Measurements from ENCODE around the gene PAOX.

Gene PAOX

DNA sequence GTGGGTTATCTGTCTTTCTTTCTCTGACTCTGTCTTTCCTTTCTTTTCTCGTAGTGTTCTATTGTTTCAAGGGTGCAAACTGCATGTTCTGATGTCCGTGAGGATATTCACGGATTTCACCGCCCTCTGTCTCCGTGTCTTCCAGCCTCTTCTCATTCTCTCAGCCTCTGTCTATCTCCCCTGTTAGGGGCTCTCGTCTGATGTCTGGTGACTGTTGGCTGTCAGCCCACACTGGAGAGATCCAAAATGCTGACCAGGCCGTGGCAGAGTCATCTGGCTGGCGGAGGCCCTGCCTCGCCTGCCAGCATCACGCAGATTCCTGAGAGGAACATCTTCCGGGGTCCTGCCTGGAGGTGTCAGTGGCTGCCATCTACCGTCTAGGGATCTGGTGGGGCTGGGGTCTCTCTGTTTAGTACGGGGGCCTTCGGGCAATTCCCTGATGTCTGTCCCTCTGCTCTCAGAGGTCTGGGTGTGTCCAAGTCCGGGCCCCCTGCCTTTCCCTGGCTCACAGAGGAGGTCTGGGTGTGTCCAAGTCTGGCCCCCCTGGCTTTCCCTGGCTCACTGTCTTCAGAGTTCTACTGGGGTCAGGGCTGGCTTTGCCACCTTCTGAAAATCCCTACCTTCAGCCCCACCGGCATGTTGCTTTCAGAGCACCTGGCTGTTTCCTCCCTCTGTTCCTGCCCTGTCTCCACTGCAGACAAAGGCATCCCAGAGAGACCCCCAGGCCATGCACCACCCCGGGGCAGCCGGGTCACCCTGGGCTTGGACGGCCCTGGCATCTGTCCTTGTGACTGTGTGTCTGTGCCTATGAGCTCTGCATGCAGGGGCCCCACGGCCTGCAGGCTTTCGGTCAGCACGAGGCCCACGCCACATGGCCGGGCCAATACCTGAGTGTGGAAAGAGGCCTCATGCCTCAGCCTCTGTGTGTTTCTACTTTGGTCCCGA, 60.7 kb downstream of the PAOX start:
- POLR2A ChIA-PET, result interaction anchor here (0.6 to 0.7 kb wide), 2 partner anchors 24 to 1477 kb away, joined by 3 read pairs; no protein-coding TSS in a partner anchor
- peaks cover 0 to 2% (median 0%) of the 10 kb centered on the region in 5 experiments for H3K9me3 ChIP-seq (ENCODE audit: control extremely low read depth in 1 of 5, control insufficient read depth in 4 of 5, insufficient read depth in 2 of 5, low read depth in 1 of 5, low read length in 4 of 5)
- H3K4me3 ChIP-seq (ENCODE audit: control insufficient read depth in 1 of 7, extremely low read depth in 1 of 7, insufficient read depth in 4 of 7, low read depth in 2 of 7, low read length in 6 of 7), result no peak overlapping the region
- no peaks in the 10 kb centered on the region for H3K36me3 ChIP-seq (ENCODE audit: control insufficient read depth in 4 of 4, insufficient read depth in 4 of 4, low read length in 3 of 4)
- CTCF ChIA-PET, result interaction anchor here (0.7 to 1.0 kb wide), 2 partner anchors 67 to 80 kb away, joined by 3 to 4 read pairs; no protein-coding TSS in a partner anchor
- 98% methylated on average over 22 of the region's 25 CpGs for WGBS (ENCODE audit: insufficient coverage)
- H3K27me3 ChIP-seq (replicated peaks in 2 of 5; ENCODE audit: control insufficient read depth in 4 of 5, insufficient read depth in 5 of 5, low read length in 4 of 5), result no peaks in the 10 kb centered on the region
- peaks cover 0 to 20% (median 17%) of the 10 kb centered on the region in 4 experiments for H3K4me1 ChIP-seq (ENCODE audit: control extremely low read depth in 1 of 4, control insufficient read depth in 4 of 4, insufficient read depth in 4 of 4, low read length in 3 of 4)
- no peak overlapping the region for H3K27ac ChIP-seq (ENCODE audit: insufficient read depth in 1 of 2, low read depth in 1 of 2, low read length in 2 of 2, poor library complexity in 1 of 2, severe bottlenecking in 2 of 2)
- DNase-seq, result no peak

DNA sequence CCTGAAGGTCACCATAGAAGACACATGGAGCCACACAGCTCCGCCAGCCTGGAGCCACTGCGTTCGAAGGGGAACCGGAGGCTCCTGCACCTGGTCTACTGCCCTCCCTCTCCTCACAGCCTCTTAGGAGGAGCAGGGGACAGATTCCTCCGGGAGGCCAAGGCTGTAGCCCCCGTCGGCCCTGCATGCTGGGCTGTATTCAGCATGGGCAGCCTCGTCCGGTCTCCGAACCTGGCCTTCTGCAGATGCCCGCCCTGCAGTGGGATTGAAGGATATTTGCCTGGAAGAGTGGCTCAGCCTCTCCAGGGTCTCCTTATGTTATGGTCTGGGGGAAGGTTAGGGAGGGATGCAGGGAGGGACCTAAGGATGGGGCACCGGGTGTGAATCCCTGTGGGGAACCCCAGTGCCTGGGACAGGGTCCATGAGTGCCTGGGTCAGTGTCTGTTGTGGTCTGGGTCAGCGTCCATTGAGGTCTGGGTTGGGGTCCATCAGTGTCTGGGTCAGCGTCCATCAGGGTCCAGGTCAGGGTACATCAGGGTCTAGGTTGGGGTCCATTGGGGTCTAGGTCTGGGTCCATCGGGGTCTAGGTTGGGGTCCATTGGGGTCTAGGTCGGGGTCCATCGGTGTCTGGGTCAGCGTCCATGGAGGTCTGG, 61.7 kb downstream of the PAOX start:
- Histone ChIP-seq H3K4me3 (ENCODE audit: control insufficient read depth in 1 of 7, extremely low read depth in 1 of 7, insufficient read depth in 4 of 7, low read depth in 2 of 7, low read length in 6 of 7) (no peak overlapping the region), H3K4me1 (ENCODE audit: control extremely low read depth in 1 of 4, control insufficient read depth in 4 of 4, insufficient read depth in 4 of 4, low read length in 3 of 4) (peaks cover 0 to 20% (median 17%) of the 10 kb centered on the region in 4 experiments), H3K36me3 (ENCODE audit: control insufficient read depth in 4 of 4, insufficient read depth in 4 of 4, low read length in 3 of 4) (no peaks in the 10 kb centered on the region), H3K9me3 (ENCODE audit: control extremely low read depth in 1 of 5, control insufficient read depth in 4 of 5, insufficient read depth in 2 of 5, low read depth in 1 of 5, low read length in 4 of 5) (peaks cover 0 to 12% (median 7%) of the 10 kb centered on the region in 5 experiments), H3K27ac (ENCODE audit: insufficient read depth in 1 of 2, low read depth in 1 of 2, low read length in 2 of 2, poor library complexity in 1 of 2, severe bottlenecking in 2 of 2) (no peak overlapping the region), H3K27me3 (replicated peaks in 2 of 5; ENCODE audit: control insufficient read depth in 4 of 5, insufficient read depth in 5 of 5, low read length in 4 of 5) (no peaks in the 10 kb centered on the region)
- ChIA-PET CTCF (interaction anchor here (1.0 kb wide), 1 partner anchor 66 kb away, joined by 4 read pairs; no protein-coding TSS in a partner anchor), POLR2A (interaction anchor here (0.6 to 0.7 kb wide), 2 partner anchors 8 to 1478 kb away, joined by 3 read pairs; no protein-coding TSS in a partner anchor)
- WGBS (ENCODE audit: insufficient coverage), result 94% methylated on average over 12 of the region's 18 CpGs
- no peak for DNase-seq
